Spleen (tissue), 11 donors: ENCODE data around the gene TPX2. TPM values are rescaled to one million over a fixed set of nuclear protein-coding genes. Genes with fewer than 3 reads are reported as not detected.
A peak's percentile ranks its signal among the peaks of the same experiment; 100 is the strongest.

ENCODE experiments used
- DNase-seq: peaks from one replicate; pipeline ENCODE4 v3.0.0-alpha.2; 2020
- H3K27ac ChIP-seq, 8 donors: fragments of 200-600 bp; sonication (generic) in 7 of 8; 1 replicate in 4 of 8; 2 replicates in 4 of 8; pipeline versions ENCODE4 v1.5.0 to v1.8.0; 2016 to 2021; ENCODE audit warnings: inconsistent platforms in 4 of 8, mild to moderate bottlenecking in 4 of 8, moderate library complexity in 1 of 8
- H3K27me3 ChIP-seq, 7 donors: fragments of 200-600 bp; sonication (generic) in 6 of 7; replicated peaks in 1 of 7; 1 replicate in 4 of 7; 2 replicates in 3 of 7; pipeline versions ENCODE4 v1.5.0 to v1.8.0; 2016 to 2021; ENCODE audit warnings: inconsistent platforms in 3 of 7, mild to moderate bottlenecking in 1 of 7
- H3K36me3 ChIP-seq, 6 donors: fragments of 200-600 bp; sonication (generic) in 5 of 6; 1 replicate in 4 of 6; 2 replicates in 2 of 6; pipeline versions ENCODE4 v1.5.0 to v1.8.0; 2016 to 2021; ENCODE audit warnings: inconsistent platforms in 2 of 6
- H3K4me1 ChIP-seq, 6 donors: fragments of 200-600 bp; sonication (generic) in 5 of 6; 1 replicate in 3 of 6; 2 replicates in 3 of 6; pipeline versions ENCODE4 v1.5.0 to v1.8.0; 2016 to 2021; ENCODE audit warnings: inconsistent platforms in 3 of 6
- H3K4me3 ChIP-seq, 8 donors: fragments of 200-600 bp; sonication (generic) in 7 of 8; 1 replicate in 4 of 8; 2 replicates in 4 of 8; pipeline versions ENCODE4 v1.5.0 to v1.8.0; 2016 to 2021; ENCODE audit warnings: inconsistent platforms in 4 of 8, mild to moderate bottlenecking in 4 of 8, moderate library complexity in 2 of 8
- H3K9me3 ChIP-seq, 8 donors: fragments of 200-600 bp; sonication (generic) in 7 of 8; 1 replicate in 4 of 8; 2 replicates in 4 of 8; pipeline versions ENCODE4 v1.5.0 to v1.8.0; 2016 to 2021; ENCODE audit warnings: inconsistent platforms in 4 of 8
- POLR2A ChIP-seq, 3 donors: fragments of 450-650 bp; IDR thresholded peaks; one replicate each; pipeline ENCODE4 v1.5.1; 2017; ENCODE audit warnings: antibody characterized with exemption in 3 of 3, mild to moderate bottlenecking in 1 of 3
- POLR2AphosphoS5 ChIP-seq, 3 donors: sonication (generic); formaldehyde crosslinking; IDR thresholded peaks; one replicate each; pipeline ENCODE4 v1.5.1; 2017; ENCODE audit warnings: antibody characterized with exemption in 3 of 3
- WGBS, 5 donors: extraction: QIAGEN DNeasy Blood & Tissue Kit in 3 of 5; methylation state at CpG; one replicate each; pipeline versions ENCODE4 v1.1.5 to v1.1.7; 2013 to 2018; 5-methylcytosine and 5-hydroxymethylcytosine counted together
- intact Hi-C: fragments of 100-400 bp; cut with DNase I; formaldehyde crosslinking; loops from one replicate; pipeline ENCODE4 v1.15.0; 2023; ENCODE audit warnings: low total_unique reads
- polyA plus RNA-seq, 3 donors: library from polyadenylated mRNA; stranded (reverse); fragments of 200-250 nt; gene quantifications; one replicate each; pipeline ENCODE4 v1.2.1, GENCODE V29; 2013
- total RNA-seq, 7 donors: library from RNA; depleted of rRNA in 3 of 7; stranded (reverse); fragments of >200 nt in 3 of 7; fragmentation: NEBNext Ultra II Directional in 4 of 7; extraction: Animal tissue kit (Norgen Biotek cat#: 25700) in 4 of 7; gene quantifications; one replicate each; pipeline versions ENCODE4 v1.1.0 to v1.2.1, GENCODE V29; 2016 to 2021
- TF ChIP-seq, protein P1 (sequence below), 11 experiments: fragments of 200-600 bp in 7 of 11; fragments of 450-650 bp in 4 of 11; sonication (generic) in 4 of 11; IDR thresholded peaks in 8 of 11; conservative IDR thresholded peaks in 3 of 11; 1 replicate in 7 of 11; 2 replicates in 4 of 11; pipeline versions ENCODE4 v1.4.0 to v1.8.0; 2016 to 2021; ENCODE audit warnings: antibody characterized with exemption in 11 of 11, inconsistent platforms in 4 of 11, mild to moderate bottlenecking in 1 of 11
- donor health status: healthy with polysubstance abuse.
- donor health status: DM: no; HTN: no; CAD: no; lungs with moderate emphysema.
- donor health status: DM: no; HTN: no; CAD: no.
- donor health status: Bipolar disorder and iron deficiency.
- donor health status: healthy.
- donor health status: DM: no; HTN: no; CAD: no.
- donor health status: DM: yes; HTN: yes; CAD: no.

Gene TPX2
- total and polyA plus RNA-seq, 10 donors = 1.4 to 16.2 (median 7.2) TPM

DNA sequence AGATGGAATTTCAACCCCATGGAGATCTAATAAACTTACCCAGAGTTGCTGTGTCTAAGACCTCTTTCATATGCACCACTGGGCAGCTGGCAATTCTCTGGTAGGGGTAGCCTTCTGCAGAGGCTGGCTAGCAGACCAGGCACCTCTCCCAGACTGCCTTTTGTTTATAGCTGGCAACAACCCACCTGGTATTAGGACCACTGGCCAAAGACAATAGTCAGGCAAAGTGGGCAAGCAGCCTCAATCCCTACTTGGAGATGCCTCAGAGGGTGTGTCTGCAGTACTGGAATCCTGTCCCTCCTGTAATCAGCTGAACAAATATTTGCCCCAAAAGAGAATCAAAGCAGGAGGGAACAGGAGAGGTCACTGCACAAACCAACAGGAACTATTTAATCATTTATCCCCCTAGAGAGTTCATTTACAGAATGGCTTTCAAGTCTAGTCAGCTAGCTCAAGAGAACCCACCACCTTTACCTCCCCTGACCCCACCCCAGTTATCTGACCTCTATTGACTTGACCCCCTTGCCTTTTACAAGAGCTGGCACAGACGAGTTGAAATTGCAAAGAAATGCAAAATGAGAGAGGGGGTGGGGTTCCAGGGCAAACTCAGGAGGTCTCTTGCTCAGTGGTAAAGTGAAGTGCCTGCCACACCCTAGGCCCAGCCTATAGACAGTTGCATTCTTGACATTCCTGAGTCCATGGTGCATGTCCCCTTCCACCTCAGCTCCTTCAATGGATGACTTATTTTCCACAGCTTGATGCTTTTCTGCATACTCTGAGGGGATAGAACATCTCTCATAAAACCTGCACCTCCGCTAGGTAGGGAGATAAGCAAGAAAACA, 19.2 kb upstream of the TPX2 start:
- no peak for DNase-seq
- peaks cover 46 to 84% (median 78%) of the 10 kb centered on the region in 6 donors for H3K4me1 ChIP-seq
- intact Hi-C loops = no loop called here
- H3K36me3 ChIP-seq = peaks cover 0 to 68% (median 3%) of the 10 kb centered on the region in 6 donors
- H3K27me3 ChIP-seq = no peaks in the 10 kb centered on the region
- peak overlapping the region; percentile 65 to 98 (median 89) for H3K4me3 ChIP-seq
- TF ChIP-seq POLR2A (IDR thresholded peaks at IDR 0.05) (no peak), POLR2AphosphoS5 (IDR thresholded peaks at IDR 0.05) (no peak)
- TF ChIP-seq, protein P1, sequence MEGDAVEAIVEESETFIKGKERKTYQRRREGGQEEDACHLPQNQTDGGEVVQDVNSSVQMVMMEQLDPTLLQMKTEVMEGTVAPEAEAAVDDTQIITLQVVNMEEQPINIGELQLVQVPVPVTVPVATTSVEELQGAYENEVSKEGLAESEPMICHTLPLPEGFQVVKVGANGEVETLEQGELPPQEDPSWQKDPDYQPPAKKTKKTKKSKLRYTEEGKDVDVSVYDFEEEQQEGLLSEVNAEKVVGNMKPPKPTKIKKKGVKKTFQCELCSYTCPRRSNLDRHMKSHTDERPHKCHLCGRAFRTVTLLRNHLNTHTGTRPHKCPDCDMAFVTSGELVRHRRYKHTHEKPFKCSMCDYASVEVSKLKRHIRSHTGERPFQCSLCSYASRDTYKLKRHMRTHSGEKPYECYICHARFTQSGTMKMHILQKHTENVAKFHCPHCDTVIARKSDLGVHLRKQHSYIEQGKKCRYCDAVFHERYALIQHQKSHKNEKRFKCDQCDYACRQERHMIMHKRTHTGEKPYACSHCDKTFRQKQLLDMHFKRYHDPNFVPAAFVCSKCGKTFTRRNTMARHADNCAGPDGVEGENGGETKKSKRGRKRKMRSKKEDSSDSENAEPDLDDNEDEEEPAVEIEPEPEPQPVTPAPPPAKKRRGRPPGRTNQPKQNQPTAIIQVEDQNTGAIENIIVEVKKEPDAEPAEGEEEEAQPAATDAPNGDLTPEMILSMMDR (IDR thresholded peaks at IDR 0.05 in 8 of 11, conservative IDR thresholded peaks at IDR 0.05 in 3 of 11) = no peak
- no peaks in the 10 kb centered on the region for H3K9me3 ChIP-seq
- WGBS, 5 donors = 44 to 67% (median 54%) methylated on average over 2 of the region's 2 CpGs
- H3K27ac ChIP-seq = peak overlapping the region in 6 of 8 donors; percentile 9 to 97 (median 97)

DNA sequence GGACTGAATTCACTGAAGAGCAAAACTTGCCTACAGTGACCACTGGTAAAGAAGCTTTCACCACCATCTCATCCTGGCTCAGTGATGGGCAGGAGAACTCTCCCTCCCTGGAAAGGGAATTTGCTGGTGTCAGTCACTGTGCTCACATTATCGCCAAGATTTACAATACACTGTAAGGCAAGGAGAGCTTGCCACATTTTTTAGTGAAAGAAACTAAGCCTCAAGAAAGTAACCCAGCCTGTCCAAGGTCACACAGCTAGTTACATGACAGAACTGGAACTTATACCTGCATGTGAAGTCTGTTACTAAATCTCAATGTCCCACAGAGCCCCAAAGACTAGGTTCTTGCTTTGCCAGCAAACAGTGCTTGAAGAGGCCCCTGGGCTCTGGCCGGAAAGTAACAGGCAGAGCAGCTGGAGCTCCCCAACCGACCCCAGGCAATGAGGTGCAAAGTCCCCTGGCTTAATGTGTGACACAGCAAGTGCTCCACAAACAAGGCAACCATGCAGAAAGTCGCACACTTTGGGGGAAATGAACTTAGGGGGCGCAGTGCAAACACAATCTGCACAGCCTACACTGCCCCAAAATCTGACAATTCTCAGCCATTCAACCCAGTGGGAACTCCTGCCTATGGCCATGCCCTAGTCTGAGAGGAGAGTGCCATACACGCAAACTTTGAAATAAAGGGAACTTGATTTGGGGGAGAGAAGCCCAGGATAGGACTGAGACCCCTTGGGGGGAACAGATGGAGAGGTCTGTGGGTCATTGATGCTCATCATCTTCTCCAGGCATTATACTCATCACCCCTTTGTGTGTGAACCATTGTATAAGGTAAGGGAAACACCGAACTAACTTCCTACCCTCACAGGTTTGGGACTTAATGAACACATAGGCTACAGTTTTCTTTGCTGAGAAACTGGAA, 18.3 kb upstream of the TPX2 start:
- H3K4me3 ChIP-seq = peak overlapping the region; percentile 65 to 98 (median 89)
- H3K36me3 ChIP-seq = peaks cover 0 to 60% (median 0%) of the 10 kb centered on the region in 6 donors
- H3K27ac ChIP-seq = peak overlapping the region in 7 of 8 donors; percentile 95 to 98 (median 97)
- DNase-seq = no peak
- 13 to 23% (median 17%) methylated on average over 7 of the region's 7 CpGs for WGBS, 5 donors
- no peaks in the 10 kb centered on the region for H3K9me3 ChIP-seq
- TF ChIP-seq POLR2A (IDR thresholded peaks at IDR 0.05) (no peak), POLR2AphosphoS5 (IDR thresholded peaks at IDR 0.05) (peak in 1 of 3 donors; percentile 21)
- peaks cover 39 to 75% (median 70%) of the 10 kb centered on the region in 6 donors for H3K4me1 ChIP-seq
- H3K27me3 ChIP-seq = no peaks in the 10 kb centered on the region
- intact Hi-C loops = no loop called here

DNA sequence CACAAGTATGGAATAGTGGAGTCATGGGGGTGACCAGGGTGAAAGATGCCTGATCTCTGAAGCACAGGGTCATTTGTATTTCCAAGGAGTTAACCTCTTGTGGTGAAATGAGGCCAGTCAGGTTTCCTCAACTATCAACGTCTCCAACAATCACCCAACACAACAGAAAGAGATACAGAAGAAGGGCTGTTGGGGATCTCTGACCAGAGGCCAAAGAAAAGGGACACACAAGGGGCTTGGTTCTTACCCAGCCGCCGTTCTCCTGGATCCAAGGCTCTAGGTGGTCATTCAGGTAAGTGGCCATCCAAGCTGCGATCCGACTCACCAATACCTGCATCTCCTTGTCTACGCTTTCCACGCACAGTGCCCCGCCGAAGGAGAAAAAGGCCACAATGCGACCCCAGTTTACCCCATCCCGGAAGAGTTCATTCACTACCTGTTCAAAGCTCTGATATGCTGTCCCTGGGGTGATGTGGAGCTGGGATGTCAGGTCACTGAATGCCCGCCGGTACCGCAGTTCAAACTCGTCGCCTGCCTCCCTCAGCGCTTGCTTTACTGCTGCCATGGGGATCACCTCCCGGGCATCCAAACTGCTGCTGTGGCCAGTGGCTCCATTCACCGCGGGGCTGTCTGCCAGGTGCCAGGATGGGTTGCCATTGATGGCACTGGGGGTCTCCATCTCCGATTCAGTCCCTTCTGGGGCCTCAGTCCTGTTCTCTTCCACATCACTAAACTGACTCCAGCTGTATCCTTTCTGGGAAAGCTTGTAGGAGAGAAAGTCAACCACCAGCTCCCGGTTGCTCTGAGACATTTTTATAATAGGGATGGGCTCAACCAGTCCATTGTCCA, 17.5 kb upstream of the TPX2 start:
- Histone ChIP-seq H3K27ac (peak overlapping the region; percentile 90 to 98 (median 97)), H3K36me3 (peaks cover 0 to 51% (median 0%) of the 10 kb centered on the region in 6 donors), H3K9me3 (no peaks in the 10 kb centered on the region), H3K27me3 (no peaks in the 10 kb centered on the region), H3K4me1 (peaks cover 33 to 66% (median 61%) of the 10 kb centered on the region in 6 donors), H3K4me3 (peak overlapping the region; percentile 65 to 98 (median 89))
- WGBS, 5 donors = 34 to 68% (median 57%) methylated on average over 22 of the region's 22 CpGs
- TF ChIP-seq, protein P1 (IDR thresholded peaks at IDR 0.05 in 8 of 11, conservative IDR thresholded peaks at IDR 0.05 in 3 of 11) = no peak
- TF ChIP-seq POLR2A (IDR thresholded peaks at IDR 0.05) (no peak), POLR2AphosphoS5 (IDR thresholded peaks at IDR 0.05) (peak in 1 of 3 donors; percentile 23)
- peak; percentile 83 for DNase-seq
- intact Hi-C loops = no loop called here
